ENCODE measurements around the gene SIN3B.

- TF ChIP-seq REST (IDR thresholded peaks at IDR 0.05; ENCODE audit: insufficient read depth in 1 of 2, low read depth in 2 of 2, low read length in 2 of 2) = no peak
- no peak for TF ChIP-seq SIN3A (IDR thresholded peaks at IDR 0.05; ENCODE audit: borderline replicate concordance, insufficient read depth, low read length)
- TF ChIP-seq POLR2AphosphoS5 (IDR thresholded peaks at IDR 0.05; ENCODE audit: low read depth, low read length) = no peak
- TF ChIP-seq TAF1 (IDR thresholded peaks at IDR 0.05; ENCODE audit: borderline replicate concordance, insufficient read depth, low read length) = no peak
Measured at GRCh38 chr19:16834747-16835146, 5.5 kb downstream of the SIN3B start.

Measured in PFSK-1 (cell line).